Left cardiac atrium (tissue), 4 donors: ENCODE measurements around the gene HBA1. TPM values are rescaled to one million over a fixed set of nuclear protein-coding genes. Genes with fewer than 3 reads are reported as not detected.
"Not testable (repeated sequence)": the region's sequence is repeated elsewhere in the genome, so short reads cannot be mapped to it uniquely, and the experiment has no call there.

Source experiments
- ATAC-seq, 2 donors: fragments of 200-7000 bp; cut with Tn5 transposase; one replicate each; pipeline ENCODE4 v1.9.1; 2020; ENCODE audit warnings: mild to moderate bottlenecking in 2 of 2, moderate library complexity in 2 of 2
- DNase-seq: peaks from one replicate; pipeline ENCODE4 v3.0.0-alpha.2; 2020
- intact Hi-C, 2 donors: fragments of 100-400 bp; cut with DNase I; formaldehyde crosslinking; loops; one replicate each; pipeline versions ENCODE4 v1.14.1 to v1.15.1; 2022 to 2023
- total RNA-seq, 2 donors: library from RNA; stranded (reverse); fragmentation: NEBNext Ultra II Directional; extraction: Animal tissue kit (Norgen Biotek cat#: 25700); gene quantifications; one replicate each; pipeline ENCODE4 v1.2.1, GENCODE V29; 2021
- donor health status: DM: no; HTN: yes; CAD: no.
- donor health status: DM: no; HTN: yes; CAD: no; lungs with severe emphysema.
- donor health status: DM: yes; HTN: yes; CAD: no.
- donor health status: Dilated cardiomyopathy.

HBA1 gene
- total RNA-seq, 2 donors from 2014 or later, result 62.0 to 232 TPM

DNA sequence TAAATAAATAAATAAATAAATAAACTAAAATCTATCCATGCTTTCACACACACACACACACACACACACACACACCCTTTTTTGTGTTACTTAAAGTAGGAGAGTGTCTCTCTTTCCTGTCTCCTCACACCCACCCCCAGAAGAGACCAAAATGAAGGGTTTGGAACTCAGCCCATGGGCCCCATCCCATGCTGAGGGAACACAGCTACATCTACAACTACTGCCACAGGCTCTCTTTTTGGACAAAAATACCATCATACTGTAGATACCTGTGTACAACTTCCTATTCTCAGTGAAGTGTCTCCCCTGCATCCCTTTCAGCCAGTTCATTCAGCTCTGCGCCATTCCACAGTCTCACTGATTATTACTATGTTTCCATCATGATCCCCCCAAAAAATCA, 5.7 kb upstream of the HBA1 start:
- no peak for ATAC-seq
- intact Hi-C loops, result no loop called here
- no peak for DNase-seq

DNA sequence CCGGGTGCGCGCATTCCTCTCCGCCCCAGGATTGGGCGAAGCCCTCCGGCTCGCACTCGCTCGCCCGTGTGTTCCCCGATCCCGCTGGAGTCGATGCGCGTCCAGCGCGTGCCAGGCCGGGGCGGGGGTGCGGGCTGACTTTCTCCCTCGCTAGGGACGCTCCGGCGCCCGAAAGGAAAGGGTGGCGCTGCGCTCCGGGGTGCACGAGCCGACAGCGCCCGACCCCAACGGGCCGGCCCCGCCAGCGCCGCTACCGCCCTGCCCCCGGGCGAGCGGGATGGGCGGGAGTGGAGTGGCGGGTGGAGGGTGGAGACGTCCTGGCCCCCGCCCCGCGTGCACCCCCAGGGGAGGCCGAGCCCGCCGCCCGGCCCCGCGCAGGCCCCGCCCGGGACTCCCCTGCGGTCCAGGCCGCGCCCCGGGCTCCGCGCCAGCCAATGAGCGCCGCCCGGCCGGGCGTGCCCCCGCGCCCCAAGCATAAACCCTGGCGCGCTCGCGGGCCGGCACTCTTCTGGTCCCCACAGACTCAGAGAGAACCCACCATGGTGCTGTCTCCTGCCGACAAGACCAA, 4.0 kb upstream of the HBA1 start, which contains the start of gene HBA2:
Gene HBA2 (plus strand): TSS at position 503 of the 568 bp plus-strand sequence. CDS start 37 bp downstream, at position 540.
- ATAC-seq, result peak in 1 of 2 donors; percentile 7
- intact Hi-C loops, DNase-seq: not testable (repeated sequence)

DNA sequence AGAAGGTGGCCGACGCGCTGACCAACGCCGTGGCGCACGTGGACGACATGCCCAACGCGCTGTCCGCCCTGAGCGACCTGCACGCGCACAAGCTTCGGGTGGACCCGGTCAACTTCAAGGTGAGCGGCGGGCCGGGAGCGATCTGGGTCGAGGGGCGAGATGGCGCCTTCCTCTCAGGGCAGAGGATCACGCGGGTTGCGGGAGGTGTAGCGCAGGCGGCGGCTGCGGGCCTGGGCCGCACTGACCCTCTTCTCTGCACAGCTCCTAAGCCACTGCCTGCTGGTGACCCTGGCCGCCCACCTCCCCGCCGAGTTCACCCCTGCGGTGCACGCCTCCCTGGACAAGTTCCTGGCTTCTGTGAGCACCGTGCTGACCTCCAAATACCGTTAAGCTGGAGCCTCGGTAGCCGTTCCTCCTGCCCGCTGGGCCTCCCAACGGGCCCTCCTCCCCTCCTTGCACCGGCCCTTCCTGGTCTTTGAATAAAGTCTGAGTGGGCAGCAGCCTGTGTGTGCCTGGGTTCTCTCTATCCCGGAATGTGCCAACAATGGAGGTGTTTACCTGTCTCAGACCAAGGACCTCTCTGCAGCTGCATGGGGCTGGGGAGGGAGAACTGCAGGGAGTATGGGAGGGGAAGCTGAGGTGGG, 3.1 kb upstream of the HBA1 start:
- intact Hi-C loops, ATAC-seq, DNase-seq: not testable (repeated sequence)

DNA sequence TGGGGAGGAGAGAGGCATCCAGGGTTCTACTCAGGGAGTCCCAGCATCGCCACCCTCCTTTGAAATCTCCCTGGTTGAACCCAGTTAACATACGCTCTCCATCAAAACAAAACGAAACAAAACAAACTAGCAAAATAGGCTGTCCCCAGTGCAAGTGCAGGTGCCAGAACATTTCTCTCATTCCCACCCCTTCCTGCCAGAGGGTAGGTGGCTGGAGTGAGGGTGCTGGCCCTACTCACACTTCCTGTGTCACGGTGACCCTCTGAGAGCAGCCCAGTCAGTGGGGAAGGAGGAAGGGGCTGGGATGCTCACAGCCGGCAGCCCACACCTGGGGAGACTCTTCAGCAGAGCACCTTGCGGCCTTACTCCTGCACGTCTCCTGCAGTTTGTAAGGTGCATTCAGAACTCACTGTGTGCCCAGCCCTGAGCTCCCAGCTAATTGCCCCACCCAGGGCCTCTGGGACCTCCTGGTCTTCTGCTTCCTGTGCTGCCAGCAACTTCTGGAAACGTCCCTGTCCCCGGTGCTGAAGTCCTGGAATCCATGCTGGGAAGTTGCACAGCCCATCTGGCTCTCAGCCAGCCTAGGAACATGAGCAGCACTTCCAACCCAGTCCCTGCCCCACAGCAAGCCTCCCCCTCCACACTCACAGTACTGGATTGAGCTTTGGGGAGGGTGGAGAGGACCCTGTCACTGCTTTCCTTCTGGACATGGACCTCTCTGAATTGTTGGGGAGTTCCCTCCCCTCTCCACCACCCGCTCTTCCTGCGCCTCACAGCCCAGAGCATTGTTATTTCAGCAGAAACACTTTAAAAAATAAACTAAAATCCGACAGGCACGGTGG, 2.3 kb upstream of the HBA1 start:
- DNase-seq, result peak; percentile 55
- intact Hi-C loops, result not testable (repeated sequence)
- peak in 1 of 2 donors; percentile 41 for ATAC-seq

DNA sequence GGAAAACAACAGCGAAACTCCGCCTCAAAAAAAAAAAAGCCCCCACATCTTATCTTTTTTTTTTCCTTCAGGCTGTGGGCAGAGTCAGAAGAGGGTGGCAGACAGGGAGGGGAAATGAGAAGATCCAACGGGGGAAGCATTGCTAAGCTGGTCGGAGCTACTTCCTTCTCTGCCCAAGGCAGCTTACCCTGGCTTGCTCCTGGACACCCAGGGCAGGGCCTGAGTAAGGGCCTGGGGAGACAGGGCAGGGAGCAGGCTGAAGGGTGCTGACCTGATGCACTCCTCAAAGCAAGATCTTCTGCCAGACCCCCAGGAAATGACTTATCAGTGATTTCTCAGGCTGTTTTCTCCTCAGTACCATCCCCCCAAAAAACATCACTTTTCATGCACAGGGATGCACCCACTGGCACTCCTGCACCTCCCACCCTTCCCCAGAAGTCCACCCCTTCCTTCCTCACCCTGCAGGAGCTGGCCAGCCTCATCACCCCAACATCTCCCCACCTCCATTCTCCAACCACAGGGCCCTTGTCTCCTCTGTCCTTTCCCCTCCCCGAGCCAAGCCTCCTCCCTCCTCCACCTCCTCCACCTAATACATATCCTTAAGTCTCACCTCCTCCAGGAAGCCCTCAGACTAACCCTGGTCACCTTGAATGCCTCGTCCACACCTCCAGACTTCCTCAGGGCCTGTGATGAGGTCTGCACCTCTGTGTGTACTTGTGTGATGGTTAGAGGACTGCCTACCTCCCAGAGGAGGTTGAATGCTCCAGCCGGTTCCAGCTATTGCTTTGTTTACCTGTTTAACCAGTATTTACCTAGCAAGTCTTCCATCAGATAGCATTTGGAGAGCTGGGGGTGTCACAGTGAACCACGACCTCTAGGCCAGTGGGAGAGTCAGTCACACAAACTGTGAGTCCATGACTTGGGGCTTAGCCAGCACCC, 1.2 kb upstream of the HBA1 start:
- intact Hi-C loops, result loop anchor here in 1 of 2 donors (5.0 kb wide), 1 partner anchor 68 kb away; no protein-coding TSS in a partner anchor
- no peak for ATAC-seq
- no peak for DNase-seq

DNA sequence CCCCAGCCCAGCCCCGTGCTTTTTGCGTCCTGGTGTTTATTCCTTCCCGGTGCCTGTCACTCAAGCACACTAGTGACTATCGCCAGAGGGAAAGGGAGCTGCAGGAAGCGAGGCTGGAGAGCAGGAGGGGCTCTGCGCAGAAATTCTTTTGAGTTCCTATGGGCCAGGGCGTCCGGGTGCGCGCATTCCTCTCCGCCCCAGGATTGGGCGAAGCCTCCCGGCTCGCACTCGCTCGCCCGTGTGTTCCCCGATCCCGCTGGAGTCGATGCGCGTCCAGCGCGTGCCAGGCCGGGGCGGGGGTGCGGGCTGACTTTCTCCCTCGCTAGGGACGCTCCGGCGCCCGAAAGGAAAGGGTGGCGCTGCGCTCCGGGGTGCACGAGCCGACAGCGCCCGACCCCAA, 474 bp upstream of the HBA1 start:
- ATAC-seq, DNase-seq: not testable (repeated sequence)
- intact Hi-C loops, result loop anchor here in 1 of 2 donors (5.0 kb wide), 1 partner anchor 69 kb away; no protein-coding TSS in a partner anchor

DNA sequence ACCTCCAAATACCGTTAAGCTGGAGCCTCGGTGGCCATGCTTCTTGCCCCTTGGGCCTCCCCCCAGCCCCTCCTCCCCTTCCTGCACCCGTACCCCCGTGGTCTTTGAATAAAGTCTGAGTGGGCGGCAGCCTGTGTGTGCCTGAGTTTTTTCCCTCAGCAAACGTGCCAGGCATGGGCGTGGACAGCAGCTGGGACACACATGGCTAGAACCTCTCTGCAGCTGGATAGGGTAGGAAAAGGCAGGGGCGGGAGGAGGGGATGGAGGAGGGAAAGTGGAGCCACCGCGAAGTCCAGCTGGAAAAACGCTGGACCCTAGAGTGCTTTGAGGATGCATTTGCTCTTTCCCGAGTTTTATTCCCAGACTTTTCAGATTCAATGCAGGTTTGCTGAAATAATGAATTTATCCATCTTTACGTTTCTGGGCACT, 928 bp downstream of the HBA1 start:
- intact Hi-C loops, result loop anchor here in 1 of 2 donors (5.0 kb wide), 1 partner anchor 70 kb away; no protein-coding TSS in a partner anchor
- DNase-seq (no peak), ATAC-seq (no peak)

DNA sequence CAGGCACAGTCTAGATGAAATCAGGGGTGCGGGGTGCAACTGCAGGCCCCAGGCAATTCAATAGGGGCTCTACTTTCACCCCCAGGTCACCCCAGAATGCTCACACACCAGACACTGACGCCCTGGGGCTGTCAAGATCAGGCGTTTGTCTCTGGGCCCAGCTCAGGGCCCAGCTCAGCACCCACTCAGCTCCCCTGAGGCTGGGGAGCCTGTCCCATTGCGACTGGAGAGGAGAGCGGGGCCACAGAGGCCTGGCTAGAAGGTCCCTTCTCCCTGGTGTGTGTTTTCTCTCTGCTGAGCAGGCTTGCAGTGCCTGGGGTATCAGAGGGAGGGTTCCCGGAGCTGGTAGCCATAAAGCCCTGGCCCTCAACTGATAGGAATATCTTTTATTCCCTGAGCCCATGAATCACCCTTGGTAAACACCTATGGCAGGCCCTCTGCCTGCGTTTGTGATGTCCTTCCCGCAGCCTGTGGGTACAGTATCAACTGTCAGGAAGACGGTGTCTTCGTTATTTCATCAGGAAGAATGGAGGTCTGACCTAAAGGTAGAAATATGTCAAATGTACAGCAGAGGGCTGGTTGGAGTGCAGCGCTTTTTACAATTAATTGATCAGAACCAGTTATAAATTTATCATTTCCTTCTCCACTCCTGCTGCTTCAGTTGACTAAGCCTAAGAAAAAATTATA, 1.6 kb downstream of the HBA1 start:
- ATAC-seq, result no peak
- intact Hi-C loops, result loop anchor here in 1 of 2 donors (5.0 kb wide), 1 partner anchor 71 kb away; no protein-coding TSS in a partner anchor
- DNase-seq, result no peak

DNA sequence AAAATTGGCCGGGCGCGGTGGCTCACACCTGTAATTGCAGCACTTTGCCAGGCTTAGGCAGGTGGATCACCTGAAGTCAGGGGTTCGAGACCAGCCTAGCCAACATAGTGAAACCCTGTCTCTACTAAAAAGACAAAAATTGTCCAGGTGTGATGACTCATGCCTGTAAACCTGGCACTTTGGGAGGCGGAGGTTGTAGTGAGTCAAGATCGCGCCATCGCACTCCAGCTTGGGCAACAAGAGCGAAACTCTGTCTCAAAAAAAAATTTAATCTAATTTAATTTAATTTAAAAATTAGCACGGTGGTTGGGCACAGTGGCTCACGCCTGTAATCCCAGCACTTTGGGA, 2.2 kb downstream of the HBA1 start:
- no peak for ATAC-seq
- intact Hi-C loops, result loop anchor here in 1 of 2 donors (5.0 kb wide), 1 partner anchor 71 kb away; no protein-coding TSS in a partner anchor
- DNase-seq, result no peak

DNA sequence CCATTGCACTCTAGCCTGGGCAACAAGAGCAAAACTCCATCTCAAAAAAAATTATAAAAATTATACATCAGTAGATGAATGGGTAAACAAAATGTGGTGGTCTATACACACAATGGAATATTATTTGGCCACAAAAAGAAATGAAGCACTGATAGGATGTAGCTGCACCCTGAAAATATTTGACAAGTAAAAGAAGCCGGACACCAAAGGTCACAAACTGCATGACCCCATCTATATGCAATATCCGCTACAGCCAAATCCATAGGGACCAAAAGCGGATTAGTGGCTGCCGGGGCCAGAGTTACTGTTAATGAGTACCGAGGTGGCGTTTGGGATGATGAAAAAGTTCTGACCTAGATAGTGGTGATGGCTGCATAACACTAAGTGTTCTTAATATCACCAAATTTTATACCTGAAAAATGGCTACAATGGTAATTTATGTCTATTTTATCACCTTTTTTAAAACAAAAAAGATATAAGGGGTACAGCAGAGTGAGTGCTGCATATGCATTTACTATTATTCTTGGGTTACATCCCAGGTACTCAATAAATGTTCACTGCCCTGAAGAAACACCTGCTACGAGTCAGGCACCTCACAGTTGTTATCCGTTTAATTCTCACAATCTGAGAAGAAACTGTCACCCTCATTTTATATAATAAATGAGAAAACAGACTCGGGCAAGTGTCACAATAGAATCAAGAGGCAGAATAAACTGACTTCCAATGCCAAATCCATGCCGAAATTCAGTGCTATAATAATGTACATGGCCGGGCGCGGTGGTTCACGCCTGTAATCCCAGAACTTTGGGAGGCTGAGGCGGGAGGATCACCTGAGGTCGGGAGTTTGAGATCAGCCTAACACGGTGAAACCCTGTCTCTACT, 3.0 kb downstream of the HBA1 start:
- no peak for DNase-seq
- ATAC-seq, result no peak
- intact Hi-C loops, result loop anchor here (5.0 kb wide), 1 partner anchor 72 kb away; no protein-coding TSS in a partner anchor

DNA sequence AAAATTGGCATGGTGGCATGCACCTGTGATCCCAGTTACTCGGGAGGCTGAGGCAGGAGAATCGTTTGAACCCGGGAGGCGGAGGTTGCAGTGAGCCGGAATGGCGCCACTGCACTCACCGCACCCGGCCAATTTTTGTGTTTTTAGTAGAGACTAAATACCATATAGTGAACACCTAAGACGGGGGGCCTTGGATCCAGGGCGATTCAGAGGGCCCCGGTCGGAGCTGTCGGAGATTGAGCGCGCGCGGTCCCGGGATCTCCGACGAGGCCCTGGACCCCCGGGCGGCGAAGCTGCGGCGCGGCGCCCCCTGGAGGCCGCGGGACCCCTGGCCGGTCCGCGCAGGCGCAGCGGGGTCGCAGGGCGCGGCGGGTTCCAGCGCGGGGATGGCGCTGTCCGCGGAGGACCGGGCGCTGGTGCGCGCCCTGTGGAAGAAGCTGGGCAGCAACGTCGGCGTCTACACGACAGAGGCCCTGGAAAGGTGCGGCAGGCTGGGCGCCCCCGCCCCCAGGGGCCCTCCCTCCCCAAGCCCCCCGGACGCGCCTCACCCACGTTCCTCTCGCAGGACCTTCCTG, 3.7 kb downstream of the HBA1 start, which contains the start of gene HBQ1:
Gene HBQ1 (plus strand): TSS at position 359 of the 575 bp plus-strand sequence. CDS start 28 bp downstream, at position 387.
- DNase-seq (no peak), ATAC-seq (peak; percentile 19 to 32)

DNA sequence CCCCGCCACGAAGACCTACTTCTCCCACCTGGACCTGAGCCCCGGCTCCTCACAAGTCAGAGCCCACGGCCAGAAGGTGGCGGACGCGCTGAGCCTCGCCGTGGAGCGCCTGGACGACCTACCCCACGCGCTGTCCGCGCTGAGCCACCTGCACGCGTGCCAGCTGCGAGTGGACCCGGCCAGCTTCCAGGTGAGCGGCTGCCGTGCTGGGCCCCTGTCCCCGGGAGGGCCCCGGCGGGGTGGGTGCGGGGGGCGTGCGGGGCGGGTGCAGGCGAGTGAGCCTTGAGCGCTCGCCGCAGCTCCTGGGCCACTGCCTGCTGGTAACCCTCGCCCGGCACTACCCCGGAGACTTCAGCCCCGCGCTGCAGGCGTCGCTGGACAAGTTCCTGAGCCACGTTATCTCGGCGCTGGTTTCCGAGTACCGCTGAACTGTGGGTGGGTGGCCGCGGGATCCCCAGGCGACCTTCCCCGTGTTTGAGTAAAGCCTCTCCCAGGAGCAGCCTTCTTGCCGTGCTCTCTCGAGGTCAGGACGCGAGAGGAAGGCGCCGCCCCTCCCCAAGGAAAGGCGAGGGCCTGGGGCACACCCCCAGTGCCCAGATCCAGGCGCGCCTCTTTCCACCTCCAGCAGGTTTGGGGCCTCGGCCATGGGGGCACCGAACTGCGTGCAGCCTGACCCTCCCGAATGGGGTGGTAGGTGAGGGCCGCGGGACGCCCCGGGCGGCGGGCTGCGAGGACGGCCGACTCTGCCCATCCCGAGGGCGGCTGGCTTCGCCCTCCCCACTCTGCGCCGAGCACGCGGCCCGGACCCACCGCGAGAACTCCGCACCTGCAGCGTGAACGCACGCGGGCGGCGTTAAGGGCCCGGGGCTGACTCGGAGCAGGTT, 4.4 kb downstream of the HBA1 start:
- intact Hi-C loops, result loop anchor here in 1 of 2 donors (5.0 kb wide), 1 partner anchor 74 kb away; no protein-coding TSS in a partner anchor
- DNase-seq (peak; percentile 78), ATAC-seq (peak; percentile 78 to 83)

More for the DNA sequence above, 3.7 kb downstream of the HBA1 start, which contains the start of gene HBQ1:
- intact Hi-C loops, result loop anchor here in 1 of 2 donors (5.0 kb wide), 1 partner anchor 73 kb away; no protein-coding TSS in a partner anchor

DNA sequence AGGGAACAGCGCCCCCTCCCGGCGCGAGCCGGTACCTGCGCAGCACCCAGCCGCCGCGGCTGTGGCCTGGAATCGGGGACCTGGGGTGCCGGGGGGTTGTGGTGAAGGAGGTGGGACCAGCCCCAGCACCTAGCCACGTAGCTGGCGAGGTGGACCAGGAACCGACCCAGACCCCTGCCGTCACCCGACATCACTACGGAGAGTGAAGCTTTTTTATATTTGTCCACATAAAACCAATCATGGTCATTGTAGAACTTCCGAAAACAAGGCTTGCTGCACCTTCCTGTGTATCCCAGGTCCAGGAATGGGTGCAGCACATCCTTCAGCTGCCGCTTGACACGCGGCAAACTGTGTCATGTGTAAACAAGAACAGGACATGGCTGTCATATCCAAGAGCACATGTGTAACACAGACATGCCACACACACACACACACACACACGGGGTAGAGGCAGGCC, 5.1 kb downstream of the HBA1 start:
- DNase-seq (no peak), ATAC-seq (no peak)
- intact Hi-C loops, result loop anchor here in 1 of 2 donors (5.0 kb wide), 1 partner anchor 74 kb away; no protein-coding TSS in a partner anchor

DNA sequence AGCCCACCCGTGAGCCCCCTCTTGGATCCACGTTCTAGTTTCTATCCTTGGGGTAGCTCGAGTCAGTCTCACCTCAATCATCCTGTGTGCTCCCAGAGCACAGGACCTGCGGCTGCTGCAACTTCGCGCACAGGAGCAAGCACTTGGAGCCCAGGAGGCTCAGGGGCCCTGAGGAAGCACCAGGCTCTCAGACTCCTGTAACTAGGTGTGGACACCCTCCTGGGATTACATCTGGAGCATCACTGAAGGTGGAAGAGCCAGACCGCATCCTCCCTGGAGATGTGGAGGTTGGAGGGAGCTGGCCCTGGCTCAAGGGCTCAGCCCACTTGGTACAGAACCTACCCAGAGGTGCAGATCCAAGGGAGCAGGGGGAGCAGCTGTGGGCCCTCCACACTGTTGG, 6.5 kb downstream of the HBA1 start:
- DNase-seq, result no peak
- ATAC-seq, result no peak
- intact Hi-C loops, result loop anchor here in 1 of 2 donors (5.0 kb wide), 1 partner anchor 76 kb away; no protein-coding TSS in a partner anchor

DNA sequence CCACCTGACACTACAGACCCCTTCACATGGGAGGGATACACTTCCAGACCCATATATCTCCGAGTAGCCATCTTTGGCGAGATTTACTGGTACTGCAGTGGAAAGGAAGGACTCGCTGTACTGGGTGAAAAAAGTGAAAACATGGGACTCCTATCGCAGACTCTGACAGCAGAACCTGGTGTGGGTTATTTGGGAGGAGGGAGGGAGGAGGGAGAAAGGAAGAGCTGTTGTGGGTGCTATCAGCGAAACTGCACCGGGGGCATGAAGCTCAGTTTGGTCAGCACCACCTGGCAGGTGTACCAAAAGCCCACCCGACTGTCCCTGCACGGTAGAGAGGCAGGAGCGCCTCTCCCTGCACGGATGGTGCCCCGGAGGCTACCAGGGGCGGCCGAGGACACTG, 8.7 kb downstream of the HBA1 start:
- intact Hi-C loops, result no loop called here
- no peak for ATAC-seq
- no peak for DNase-seq
